IgD-negative memory B cell (primary cell): ENCODE measurements around the gene SYPL1. TPM values are rescaled to one million over a fixed set of nuclear protein-coding genes. Genes with fewer than 3 reads are reported as not detected.

Source experiments
- H3K27ac Mint-ChIP-seq, 3 donors: one replicate each; pipeline ENCODE4 v1.8.0; 2020 to 2022; ENCODE audit warnings: mild to moderate bottlenecking in 3 of 3, mixed read lengths in 3 of 3, moderate library complexity in 1 of 3
- H3K27me3 Mint-ChIP-seq: one replicate; pipeline ENCODE4 v1.8.0; 2021; ENCODE audit warnings: mixed read lengths
- H3K36me3 Mint-ChIP-seq: one replicate; pipeline ENCODE4 v1.8.0; 2020; ENCODE audit warnings: mild to moderate bottlenecking, mixed read lengths
- H3K4me1 Mint-ChIP-seq, 3 donors: one replicate each; pipeline ENCODE4 v1.8.0; 2020 to 2022; ENCODE audit warnings: mixed read lengths in 3 of 3, mild to moderate bottlenecking in 1 of 3
- H3K4me3 Mint-ChIP-seq, 4 donors: one replicate each; pipeline ENCODE4 v1.8.0; 2020 to 2022; ENCODE audit warnings: mild to moderate bottlenecking in 4 of 4, mixed read lengths in 4 of 4, moderate library complexity in 3 of 4
- H3K9me3 Mint-ChIP-seq, 3 donors: one replicate each; pipeline ENCODE4 v1.8.0; 2020 to 2021; ENCODE audit warnings: mixed read lengths in 3 of 3, mild to moderate bottlenecking in 1 of 3
- polyA plus RNA-seq: library from polyadenylated mRNA; unstranded; fragments of 300-500 nt; fragmentation: Illumina TruSeq; gene quantifications from one replicate; pipeline ENCODE4 v1.2.3, GENCODE V29; 2021

SYPL1 gene
- polyA plus RNA-seq, 1 donor from 2014 or later = 200 TPM

DNA sequence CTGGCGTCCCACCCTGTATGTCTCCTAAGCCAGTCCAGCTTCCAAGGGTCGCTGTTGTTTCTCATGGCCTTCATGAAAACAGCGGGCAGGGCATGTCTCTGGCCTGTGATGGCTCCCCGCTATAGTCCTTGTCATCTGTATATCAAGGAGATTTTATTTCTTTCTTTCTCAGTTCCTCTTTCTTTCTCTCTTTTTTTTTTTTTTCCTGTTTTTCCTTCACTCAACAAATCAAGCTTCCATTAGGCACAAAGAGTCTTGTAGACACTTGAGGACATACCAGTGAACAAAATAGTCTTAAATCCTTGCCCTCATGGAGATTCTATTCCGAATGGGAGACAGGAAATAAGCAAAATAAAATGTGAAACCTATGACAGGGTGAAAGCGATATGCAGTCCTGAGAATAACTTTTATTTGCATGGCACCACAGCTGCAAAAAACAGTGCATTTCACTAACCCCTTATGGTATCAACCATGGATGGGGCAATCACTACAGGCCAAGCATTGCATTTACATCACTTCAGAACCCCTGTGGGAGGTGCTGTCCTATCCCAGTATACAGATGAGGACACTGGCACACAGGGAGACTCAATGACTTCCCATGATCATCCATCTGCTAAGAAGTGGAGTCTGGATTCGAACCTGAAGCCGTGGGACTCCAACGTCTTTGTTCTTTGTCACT, 50.7 kb downstream of the SYPL1 start:
- Mint-ChIP-seq H3K36me3 (peaks cover 7% of the 10 kb centered on the region), H3K9me3 (peaks cover 0 to 4% (median 2%) of the 10 kb centered on the region in 3 donors), H3K27ac (peak overlapping the region; percentile 76 to 99 (median 95)), H3K4me3 (peak overlapping the region; percentile 64 to 92 (median 90)), H3K4me1 (peaks cover 57 to 72% (median 67%) of the 10 kb centered on the region in 3 donors), H3K27me3 (peaks cover 2% of the 10 kb centered on the region)

DNA sequence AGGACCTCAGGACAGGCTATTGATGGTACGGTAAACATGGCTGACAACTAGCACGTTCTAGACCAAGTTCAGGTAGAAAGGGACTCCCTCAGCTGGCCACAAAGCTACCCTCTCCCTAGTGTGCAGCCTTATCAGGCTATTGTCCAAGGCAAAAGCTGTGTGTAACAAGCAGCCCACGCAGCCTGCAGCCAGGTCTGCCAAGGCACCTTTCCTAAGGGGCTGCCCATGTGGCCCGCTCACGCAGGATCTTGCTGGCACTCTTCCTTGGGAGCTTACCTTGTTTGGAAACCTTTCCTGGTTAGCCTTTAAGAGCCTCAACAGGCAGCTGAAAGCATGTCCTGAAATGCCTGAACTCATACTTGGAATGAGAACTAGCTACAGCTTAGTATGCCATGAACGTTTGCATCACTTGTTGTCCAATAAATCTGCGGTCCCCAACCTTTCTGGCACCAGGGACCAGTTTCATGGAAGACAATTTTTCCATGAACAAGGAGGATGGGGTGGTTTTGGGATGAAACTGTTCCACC, 51.7 kb downstream of the SYPL1 start:
- H3K4me3 Mint-ChIP-seq = no peak overlapping the region
- H3K36me3 Mint-ChIP-seq = peaks cover 7% of the 10 kb centered on the region
- peaks cover 0 to 4% (median 2%) of the 10 kb centered on the region in 3 donors for H3K9me3 Mint-ChIP-seq
- peaks cover 2% of the 10 kb centered on the region for H3K27me3 Mint-ChIP-seq
- peak overlapping the region; percentile 76 to 99 (median 95) for H3K27ac Mint-ChIP-seq
- H3K4me1 Mint-ChIP-seq = peaks cover 57 to 72% (median 67%) of the 10 kb centered on the region in 3 donors

DNA sequence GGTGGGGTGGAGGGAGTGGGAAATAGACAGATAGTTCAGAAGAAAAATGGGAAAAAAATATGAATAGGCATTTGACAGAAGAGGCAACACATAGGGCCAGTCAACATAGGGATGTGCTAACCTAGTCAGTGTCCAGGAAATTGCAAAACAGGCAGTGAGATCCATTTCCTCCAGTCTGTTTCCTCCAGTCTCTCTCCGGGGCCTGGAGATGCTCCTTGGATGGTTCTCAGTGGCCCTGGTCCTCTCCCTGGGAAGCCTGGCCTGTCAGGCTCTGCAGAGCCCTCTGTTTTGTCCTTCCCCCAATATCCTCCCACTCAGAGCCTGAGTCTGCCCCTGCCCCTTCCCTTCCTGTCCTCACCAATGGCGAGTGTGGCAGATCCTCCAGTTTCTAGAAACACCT, 52.6 kb downstream of the SYPL1 start:
- peaks cover 0 to 4% (median 2%) of the 10 kb centered on the region in 3 donors for H3K9me3 Mint-ChIP-seq
- H3K4me3 Mint-ChIP-seq = peak overlapping the region; percentile 23 to 75 (median 47)
- peaks cover 7% of the 10 kb centered on the region for H3K36me3 Mint-ChIP-seq
- peaks cover 56 to 73% (median 64%) of the 10 kb centered on the region in 3 donors for H3K4me1 Mint-ChIP-seq
- H3K27me3 Mint-ChIP-seq = peaks cover 2% of the 10 kb centered on the region
- peak overlapping the region; percentile 76 to 98 (median 93) for H3K27ac Mint-ChIP-seq

DNA sequence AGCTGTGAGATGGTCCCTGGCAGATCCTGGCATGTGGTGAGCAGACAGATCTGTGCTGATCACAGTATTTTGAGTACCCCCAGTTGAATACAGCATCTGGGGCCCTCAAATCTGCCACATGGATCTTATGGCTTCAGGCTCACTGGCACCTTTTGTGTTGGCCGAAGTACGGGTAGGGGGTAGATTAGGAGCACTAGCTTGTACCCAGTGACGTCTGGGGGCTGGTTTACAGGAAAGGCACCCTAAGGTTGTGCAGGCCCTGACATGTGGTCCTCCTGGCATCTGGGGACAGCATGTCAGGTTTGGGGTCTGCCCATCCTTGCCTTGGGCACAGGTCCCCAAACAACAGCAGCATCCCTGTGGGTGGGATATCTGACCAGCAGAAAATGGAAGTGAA, 53.2 kb downstream of the SYPL1 start:
- H3K4me1 Mint-ChIP-seq = peaks cover 50 to 67% (median 58%) of the 10 kb centered on the region in 3 donors
- peaks cover 2% of the 10 kb centered on the region for H3K27me3 Mint-ChIP-seq

DNA sequence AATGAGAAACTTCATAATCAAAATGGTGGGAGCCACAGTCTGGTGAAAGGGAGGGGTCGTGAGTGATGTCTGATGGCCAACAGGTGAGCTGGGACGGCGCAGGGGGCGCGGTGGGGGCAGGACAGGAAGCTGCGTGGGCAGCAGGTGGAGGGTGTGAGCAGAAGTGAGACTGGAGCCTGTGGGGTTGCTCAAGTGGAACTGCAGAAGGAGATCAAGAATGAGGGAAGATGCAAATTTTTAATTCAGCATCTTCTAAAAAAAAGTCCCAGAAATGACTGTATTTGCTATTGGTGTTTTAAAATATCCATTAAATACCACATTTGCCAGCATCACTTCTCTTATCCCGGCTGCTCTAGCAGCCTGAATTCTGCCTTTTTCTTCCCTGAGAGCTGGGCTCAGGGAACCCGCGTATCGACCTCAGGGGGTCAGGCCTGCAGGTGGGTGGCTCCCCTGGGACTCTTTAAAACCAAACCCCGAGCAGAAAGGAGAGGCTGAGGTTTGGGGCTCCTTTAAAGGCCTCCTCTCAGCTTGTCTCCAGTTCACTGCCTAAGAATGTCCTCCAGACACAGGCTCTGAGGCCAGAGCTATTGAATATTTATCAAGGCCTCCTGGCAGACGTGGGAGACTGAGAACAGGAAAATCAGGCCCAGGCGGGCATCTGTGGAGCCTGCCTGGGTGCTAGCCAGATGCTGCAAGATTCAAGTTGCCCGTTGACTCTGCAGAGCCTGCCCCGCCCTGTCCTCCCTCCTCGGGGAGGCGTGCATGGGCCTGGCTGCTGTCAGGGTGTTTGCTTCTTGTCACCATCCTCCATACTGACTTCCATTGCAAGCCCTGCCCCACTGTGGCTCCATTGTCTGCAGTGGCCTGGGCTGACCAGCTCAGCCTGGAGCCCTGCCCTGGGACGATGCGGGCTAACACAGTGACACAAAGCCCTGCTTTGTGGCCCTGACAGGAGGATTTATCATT, 53.9 kb downstream of the SYPL1 start:
- H3K27me3 Mint-ChIP-seq = peaks cover 2% of the 10 kb centered on the region
- peak overlapping the region; percentile 76 to 98 (median 93) for H3K27ac Mint-ChIP-seq
- peaks cover 0 to 4% (median 2%) of the 10 kb centered on the region in 3 donors for H3K9me3 Mint-ChIP-seq
- H3K4me3 Mint-ChIP-seq = peak overlapping the region; percentile 48 to 84 (median 73)
- peaks cover 46 to 61% (median 60%) of the 10 kb centered on the region in 3 donors for H3K4me1 Mint-ChIP-seq
- H3K36me3 Mint-ChIP-seq = peaks cover 8% of the 10 kb centered on the region

More for the DNA sequence above, 53.2 kb downstream of the SYPL1 start:
- peaks cover 0 to 4% (median 2%) of the 10 kb centered on the region in 3 donors for H3K9me3 Mint-ChIP-seq
- H3K4me3 Mint-ChIP-seq = peak overlapping the region in 3 of 4 donors; percentile 48 to 84 (median 75)
- H3K36me3 Mint-ChIP-seq = peaks cover 7% of the 10 kb centered on the region
- peak overlapping the region; percentile 76 to 98 (median 93) for H3K27ac Mint-ChIP-seq

DNA sequence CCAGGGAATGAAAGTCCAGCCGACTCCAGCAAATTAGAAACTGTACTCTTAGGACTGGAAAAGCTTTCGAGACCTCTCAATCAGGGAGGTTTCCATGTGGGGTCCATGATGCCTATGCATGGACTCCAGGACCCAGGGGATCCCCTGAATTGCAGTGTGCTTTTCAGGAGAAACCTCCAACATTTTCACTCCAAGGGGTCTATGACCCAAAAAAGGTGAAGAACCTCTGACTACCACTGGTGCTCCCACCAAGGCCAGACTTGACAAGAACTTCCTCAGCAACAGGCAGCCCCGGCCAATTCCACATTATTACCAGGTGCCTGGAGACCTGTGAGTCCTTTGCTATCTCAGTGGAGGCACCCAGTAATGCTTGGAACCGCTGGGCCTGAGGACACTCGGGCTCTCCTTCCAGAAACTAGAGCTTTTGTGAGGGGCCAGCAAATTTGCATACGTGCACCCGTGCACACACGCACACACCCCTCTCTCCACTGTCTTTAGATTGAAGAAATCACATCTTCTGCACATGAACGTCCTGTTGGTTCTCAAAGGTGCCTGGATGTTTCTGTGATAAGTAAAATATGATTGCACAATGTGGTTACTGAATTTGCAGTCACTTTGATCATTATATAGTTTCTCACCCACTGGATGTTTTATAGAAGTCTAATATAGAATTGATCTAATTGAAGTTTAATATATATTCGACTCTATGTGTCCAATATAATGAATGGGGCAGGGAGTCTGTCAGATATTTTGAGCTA, 54.7 kb downstream of the SYPL1 start:
- Mint-ChIP-seq H3K27me3 (peaks cover 2% of the 10 kb centered on the region), H3K9me3 (peaks cover 0 to 4% (median 2%) of the 10 kb centered on the region in 3 donors), H3K4me1 (peaks cover 37 to 55% (median 51%) of the 10 kb centered on the region in 3 donors), H3K27ac (peak overlapping the region; percentile 76 to 98 (median 93)), H3K4me3 (peak overlapping the region; percentile 59 to 84 (median 72)), H3K36me3 (peaks cover 7% of the 10 kb centered on the region)

DNA sequence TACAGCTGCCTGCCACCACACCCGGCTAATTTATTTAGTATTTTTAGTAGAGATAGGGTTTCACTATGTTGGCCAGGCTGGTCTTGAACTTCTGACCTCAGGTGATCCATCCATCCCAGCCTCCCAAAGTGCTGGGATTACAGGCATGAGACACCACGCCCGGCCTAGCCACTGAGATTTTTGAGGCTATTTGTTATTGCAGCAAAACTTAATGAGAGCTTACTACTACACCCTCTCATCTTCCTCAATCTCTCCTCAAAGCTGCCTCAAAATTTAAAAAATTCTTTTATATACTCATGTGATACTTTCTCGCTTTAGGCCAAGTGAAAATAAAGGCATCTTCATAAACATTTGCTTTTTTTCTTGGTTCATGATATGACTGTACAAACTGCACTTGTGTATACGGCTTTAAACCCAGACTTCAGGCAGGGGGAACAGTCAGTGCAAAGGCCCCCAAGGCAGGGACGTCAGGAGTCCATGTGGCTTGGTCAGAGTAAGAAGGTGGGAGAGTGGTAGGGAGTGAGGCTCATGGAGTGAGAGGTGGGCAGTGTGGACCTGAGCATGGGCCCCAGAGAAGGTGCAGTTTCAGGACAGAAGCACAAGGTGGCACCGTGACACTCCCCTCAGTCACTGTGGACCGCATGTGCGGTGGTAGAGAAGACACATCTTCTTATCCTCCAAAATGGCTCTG, 55.5 kb downstream of the SYPL1 start:
- Mint-ChIP-seq H3K9me3 (peaks cover 0 to 4% (median 2%) of the 10 kb centered on the region in 3 donors), H3K27me3 (no peaks in the 10 kb centered on the region), H3K4me3 (peak overlapping the region; percentile 54 to 84 (median 66)), H3K4me1 (peaks cover 30 to 49% (median 46%) of the 10 kb centered on the region in 3 donors), H3K27ac (peak overlapping the region; percentile 76 to 98 (median 93)), H3K36me3 (peaks cover 6% of the 10 kb centered on the region)

DNA sequence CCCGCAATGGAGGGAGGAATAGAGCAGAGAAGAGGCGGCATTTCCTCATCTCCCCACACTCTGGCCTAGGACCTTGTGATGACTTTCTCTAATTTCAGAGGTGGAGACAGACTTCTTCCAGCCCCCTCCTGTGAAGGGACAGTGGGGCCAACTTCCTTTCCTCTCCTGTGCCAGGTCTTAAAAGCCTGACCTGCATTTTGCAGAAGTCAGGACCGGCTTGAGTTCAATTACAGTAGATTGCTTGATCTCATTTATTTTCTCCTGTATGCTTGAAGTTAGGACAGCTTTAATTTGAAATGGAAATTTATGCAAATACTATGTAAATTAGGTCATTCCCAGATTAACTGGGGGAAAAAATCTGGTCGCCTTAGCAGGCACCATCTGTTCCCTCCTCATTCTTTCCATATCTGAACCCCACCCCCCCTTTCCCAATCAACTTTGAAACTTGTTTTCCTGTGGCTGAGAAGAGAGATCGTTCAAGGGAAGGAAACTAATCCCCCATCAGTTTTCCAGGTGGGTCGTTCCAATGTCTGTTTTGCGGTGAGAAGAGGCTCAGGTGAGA, 57.1 kb downstream of the SYPL1 start:
- Mint-ChIP-seq H3K9me3 (no peaks in the 10 kb centered on the region), H3K27ac (peak overlapping the region; percentile 16 to 87 (median 54)), H3K4me1 (peaks cover 23 to 40% (median 37%) of the 10 kb centered on the region in 3 donors), H3K36me3 (peaks cover 3% of the 10 kb centered on the region), H3K27me3 (no peaks in the 10 kb centered on the region), H3K4me3 (no peak overlapping the region)

DNA sequence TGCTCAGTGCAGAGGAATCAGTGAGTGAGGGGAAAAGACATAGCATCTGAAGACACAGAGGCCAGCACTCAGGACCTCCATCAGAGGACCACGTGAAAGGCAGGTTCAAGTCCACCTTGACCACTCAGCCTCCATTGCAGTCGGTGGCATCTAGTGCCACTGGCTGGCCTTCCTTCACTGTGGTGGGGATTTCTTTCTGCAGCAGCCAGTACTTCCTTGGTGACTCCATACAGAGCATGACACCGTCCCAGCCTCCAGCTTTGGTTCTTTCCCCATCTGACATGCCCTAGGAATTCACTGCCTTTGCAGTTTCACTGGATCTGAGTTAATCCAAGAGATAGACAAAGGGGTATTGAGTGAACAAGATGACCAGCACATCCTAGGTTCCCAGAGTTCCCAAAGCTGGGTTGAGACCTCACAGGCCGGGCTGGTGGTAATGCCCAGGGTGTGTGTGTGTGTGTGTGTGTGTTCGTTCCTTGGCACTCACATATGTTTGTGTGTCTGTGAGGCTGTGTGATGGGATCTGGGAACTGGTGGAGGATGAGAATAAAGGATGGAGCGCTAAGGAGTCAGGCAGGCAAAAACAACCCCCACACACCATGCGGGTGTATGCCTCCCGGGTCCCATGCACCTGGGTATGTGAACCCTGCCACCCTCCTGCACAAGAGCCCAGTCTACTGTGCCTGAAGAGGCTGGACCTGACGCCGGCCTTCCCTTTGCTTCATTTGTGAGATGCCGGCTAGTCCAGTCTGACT, 57.8 kb downstream of the SYPL1 start:
- H3K4me1 Mint-ChIP-seq = peaks cover 25 to 41% (median 35%) of the 10 kb centered on the region in 3 donors
- H3K9me3 Mint-ChIP-seq = no peaks in the 10 kb centered on the region
- peaks cover 2% of the 10 kb centered on the region for H3K27me3 Mint-ChIP-seq
- no peak overlapping the region for H3K4me3 Mint-ChIP-seq
- peak overlapping the region in 2 of 3 donors; percentile 16 to 54 for H3K27ac Mint-ChIP-seq
- peaks cover 3% of the 10 kb centered on the region for H3K36me3 Mint-ChIP-seq

DNA sequence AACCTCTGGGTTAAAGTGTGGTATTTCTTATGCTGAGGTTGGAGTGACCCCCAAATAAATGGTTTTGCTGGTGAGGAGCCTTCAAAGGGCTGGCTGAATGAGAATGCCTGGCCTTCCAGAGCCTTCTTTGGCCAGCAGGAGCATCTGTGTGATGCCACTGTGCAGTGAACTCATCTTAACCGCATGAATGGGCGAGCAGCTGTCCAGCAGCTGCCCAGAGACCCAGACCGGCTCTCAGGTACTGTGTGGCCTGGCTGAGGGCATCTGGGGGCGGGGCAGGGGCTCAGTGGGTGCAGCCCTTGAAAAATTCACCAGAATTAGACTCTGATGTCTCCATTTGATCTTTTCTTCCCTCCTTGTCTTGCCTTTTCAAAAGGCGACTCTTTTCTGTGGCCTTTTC, 59.0 kb downstream of the SYPL1 start:
- Mint-ChIP-seq H3K9me3 (no peaks in the 10 kb centered on the region), H3K36me3 (peaks cover 3% of the 10 kb centered on the region), H3K4me1 (peaks cover 15 to 31% (median 28%) of the 10 kb centered on the region in 3 donors), H3K4me3 (no peak overlapping the region), H3K27ac (no peak overlapping the region), H3K27me3 (peaks cover 2% of the 10 kb centered on the region)

DNA sequence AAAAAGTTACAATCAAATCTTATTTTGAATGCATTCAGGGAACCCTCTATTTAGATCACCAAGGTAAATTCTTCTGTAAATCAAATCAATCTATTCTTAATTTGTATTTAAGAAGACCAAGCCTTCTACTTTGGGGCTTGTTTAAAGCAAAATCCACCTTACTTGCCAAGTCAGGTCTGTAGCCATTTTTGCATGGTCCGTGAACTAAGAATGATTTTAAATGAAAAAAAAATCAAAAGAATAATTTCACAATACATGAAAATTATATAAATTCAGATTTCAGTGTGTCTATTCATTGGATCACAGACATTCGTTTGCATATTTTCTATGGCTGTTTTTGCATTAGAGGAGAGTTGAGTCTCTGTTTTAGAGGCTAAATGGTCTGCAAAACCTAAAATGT, 59.4 kb downstream of the SYPL1 start:
- peaks cover 13 to 27% (median 24%) of the 10 kb centered on the region in 3 donors for H3K4me1 Mint-ChIP-seq
- peaks cover 2% of the 10 kb centered on the region for H3K27me3 Mint-ChIP-seq
- no peak overlapping the region for H3K27ac Mint-ChIP-seq

DNA sequence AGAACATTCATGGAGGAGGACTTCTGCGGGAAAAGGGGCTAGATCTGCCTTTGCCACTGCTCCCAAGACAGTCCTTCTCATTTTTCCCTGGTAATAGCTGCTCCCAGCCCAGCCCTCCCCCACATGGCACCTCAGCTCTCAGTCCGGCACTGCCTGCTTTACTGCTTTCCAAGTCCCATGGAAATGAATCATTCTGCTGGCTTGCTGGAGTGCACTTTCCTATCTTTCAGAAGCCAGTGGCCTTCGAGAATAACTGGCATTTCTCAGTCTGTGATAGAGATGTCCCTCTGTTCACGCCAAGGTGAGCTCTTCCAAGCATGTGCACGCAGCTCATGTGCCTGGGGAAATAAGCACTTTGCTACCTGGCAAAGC, 61.4 kb downstream of the SYPL1 start:
- Mint-ChIP-seq H3K4me3 (peak overlapping the region in 1 of 4 donors; percentile 38), H3K9me3 (no peaks in the 10 kb centered on the region), H3K36me3 (peaks cover 3% of the 10 kb centered on the region), H3K27me3 (peaks cover 2% of the 10 kb centered on the region), H3K27ac (peak overlapping the region in 1 of 3 donors; percentile 59), H3K4me1 (peaks cover 7 to 16% (median 16%) of the 10 kb centered on the region in 3 donors)

More for the DNA sequence above, 59.4 kb downstream of the SYPL1 start:
- peaks cover 3% of the 10 kb centered on the region for H3K36me3 Mint-ChIP-seq
- no peak overlapping the region for H3K4me3 Mint-ChIP-seq
- no peaks in the 10 kb centered on the region for H3K9me3 Mint-ChIP-seq
